GM19395 (cell line): Measurements from ENCODE around the gene ZBTB20.

Experiments used
- ATAC-seq: cut with Tn5 transposase; IDR thresholded peaks from one replicate; pipeline ENCODE4 v1.9.1; 2021; ENCODE audit warnings: mild to moderate bottlenecking, moderate library complexity; ENCODE audit not compliant: unreplicated experiment

Gene ZBTB20

DNA sequence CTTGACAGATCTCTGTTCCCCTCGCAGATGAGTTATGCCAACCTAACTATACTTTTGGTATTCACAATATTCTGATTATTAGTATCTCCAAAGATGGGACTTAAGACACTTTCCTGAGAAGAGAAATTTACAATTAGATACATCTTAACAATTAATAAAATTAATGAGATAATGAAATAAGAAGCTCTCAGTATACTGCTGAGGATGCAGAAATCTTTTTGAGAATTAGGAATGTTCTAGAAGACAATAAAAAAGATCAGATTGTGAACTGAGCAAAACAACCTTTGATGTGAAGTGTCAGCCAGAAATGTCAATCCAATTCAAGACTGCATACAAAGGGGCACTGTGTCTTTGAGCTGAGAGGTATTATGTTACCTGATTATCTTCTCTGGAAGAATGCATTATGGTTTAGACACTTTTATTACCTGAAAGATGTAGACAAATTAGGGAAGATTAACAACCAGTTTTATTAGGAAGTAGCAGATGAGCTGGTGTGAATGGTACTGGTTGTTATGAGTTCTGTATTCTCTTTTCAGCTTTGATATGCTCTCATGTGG is 590.4 kb downstream of the ZBTB20 start:
- no peak for ATAC-seq

DNA sequence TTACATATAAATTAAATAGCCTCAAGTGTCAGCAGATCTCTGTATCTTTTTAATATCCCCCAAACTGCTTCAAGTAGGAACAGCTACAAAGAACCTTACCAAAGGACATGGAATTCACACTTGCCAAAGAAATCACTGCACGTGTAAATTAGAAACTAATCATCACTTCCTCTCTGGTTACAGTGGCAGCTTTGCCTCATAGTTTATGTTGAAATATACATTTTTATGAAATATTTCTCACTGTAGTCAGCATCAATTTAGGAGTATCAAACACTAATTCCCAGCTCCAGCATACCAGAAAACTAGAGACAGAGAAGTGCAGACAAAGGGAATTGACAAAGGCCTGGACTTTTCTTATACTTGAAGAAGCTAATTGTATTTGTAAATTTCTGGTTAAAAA is 592.4 kb downstream of the ZBTB20 start:
- no peak for ATAC-seq

DNA sequence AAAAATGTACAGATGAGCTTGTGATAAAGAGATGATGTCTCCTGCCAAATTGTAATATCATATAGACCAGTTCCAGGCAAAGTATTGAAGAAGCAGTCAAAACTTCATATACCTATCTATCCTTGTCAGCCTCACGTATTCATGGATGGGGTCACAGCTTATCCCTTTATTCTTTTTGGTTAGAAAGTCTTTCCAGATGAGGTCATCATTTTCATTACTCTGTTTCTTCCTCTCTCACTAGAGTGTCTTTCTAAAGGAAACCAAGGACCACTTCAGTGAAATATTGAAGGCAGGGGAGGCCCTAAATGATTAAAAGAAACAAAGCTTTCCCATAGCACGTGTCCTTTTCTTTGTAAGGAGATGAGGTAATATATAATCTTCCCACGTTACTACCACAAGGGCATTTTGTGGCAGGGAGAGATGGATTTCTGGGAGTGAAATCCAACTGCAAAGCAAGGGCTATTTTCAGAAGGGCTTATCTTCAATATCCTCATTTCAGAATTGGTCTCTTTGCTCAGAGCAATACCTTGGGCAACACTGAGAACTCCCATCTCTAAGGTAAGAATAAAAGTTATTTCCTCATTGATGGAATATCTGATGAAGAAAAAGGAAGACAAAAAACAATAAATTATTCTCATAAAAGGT is 593.0 kb downstream of the ZBTB20 start:
- ATAC-seq: no peak

DNA sequence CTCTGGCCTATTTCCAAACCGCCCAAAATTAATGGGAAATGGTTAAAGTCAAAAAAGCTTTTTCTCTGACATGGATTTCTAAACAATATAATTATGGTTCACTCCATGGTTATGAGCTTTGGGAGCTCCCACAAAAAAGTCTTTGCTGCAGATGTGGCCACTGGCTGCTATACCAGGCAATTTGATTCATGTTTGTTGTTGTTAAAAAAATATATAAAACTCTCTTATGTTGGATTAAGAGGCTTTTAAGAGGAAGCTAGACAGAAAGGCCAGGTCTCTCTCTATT is 594.6 kb downstream of the ZBTB20 start:
- ATAC-seq: no peak

DNA sequence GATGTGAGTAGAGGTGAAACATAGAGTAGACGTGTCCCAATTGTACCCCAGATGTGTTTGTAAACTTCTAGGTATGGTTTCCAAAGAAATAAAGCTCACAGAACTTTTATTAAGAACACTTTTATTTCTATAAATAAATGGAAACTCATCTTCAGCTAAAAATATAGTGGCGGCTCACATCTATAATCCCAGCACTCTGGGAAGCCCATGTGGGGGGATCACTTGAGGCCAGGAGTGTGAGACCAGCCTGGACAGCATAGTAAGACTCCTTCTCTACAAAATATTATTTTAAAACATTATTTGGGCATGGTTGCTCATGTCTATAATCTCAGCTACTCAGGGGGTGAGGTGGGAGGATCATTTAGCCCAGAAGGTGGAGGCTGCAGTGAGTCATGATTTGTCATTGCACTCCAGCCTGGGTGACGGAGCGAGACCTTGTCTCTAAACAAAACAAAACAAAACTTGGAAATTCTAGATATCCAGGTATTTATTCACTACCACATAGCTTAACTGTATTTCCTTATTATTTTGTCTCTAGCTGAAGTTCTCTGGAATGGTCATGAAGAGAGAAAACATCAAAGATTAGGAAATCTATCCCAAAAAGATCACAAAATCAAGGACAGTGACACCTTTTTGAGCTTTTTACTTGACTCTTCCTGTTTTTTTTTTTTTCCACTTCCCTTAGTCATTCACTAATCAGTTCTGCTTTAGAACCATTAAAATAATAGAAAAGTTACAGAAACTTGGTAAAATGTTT is 595.1 kb downstream of the ZBTB20 start:
- no peak for ATAC-seq

DNA sequence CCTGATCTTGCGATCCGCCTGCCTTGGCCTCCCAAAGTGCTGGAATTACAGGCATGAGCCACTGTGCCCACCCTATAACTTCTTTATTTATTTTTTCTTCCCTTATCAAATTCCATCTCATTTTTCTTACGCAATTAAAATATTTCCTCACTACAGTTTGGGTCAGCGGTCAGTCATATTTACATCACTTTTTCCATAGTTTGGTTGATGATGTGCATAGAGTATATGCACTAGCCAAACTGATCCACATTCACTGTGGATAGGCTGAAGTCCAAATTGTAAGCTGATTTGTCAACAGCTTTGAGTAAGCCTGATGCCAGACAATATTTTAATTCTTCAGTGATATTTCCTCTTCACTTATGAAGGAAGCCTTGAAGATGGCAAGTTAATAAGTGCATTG is 596.9 kb downstream of the ZBTB20 start:
- ATAC-seq: no peak

DNA sequence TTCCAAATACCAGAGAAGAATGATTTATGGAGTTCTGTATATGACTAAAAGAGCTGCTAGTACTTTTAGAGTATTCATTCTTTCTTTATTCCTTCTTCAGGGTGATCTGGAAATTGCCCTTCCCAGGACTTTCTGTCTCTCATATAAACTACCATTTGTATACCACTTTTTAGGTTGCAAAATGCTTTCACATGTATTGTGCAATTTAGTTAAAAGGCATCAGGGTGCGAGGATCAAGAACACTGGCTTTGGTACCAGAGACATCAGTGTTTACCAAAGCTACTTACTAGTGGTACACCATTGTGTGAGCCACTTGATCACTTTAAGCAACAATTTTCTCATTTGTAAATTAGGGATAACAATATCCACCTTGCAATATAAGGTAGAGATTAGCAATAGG is 601.9 kb downstream of the ZBTB20 start:
- ATAC-seq: no peak

DNA sequence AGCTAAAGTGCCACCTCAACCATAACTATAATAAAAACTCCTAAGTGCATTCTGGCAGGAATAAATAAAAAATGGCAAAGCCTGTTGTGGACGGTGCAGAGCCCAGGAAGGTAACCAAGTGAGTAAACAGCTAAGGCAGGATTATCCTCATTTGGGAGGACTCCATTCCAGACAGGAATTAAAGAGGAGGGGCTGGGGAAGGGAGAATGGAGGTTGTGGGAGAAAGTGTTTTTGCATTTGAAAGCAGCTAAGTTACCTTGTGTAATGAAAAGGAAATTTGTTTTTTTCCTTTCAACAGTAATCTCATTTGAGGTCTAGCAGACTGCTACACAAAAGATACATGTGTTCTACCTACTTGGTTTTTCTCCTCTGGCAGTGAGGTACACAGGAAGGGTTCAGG is 604.7 kb downstream of the ZBTB20 start:
- ATAC-seq: no peak

DNA sequence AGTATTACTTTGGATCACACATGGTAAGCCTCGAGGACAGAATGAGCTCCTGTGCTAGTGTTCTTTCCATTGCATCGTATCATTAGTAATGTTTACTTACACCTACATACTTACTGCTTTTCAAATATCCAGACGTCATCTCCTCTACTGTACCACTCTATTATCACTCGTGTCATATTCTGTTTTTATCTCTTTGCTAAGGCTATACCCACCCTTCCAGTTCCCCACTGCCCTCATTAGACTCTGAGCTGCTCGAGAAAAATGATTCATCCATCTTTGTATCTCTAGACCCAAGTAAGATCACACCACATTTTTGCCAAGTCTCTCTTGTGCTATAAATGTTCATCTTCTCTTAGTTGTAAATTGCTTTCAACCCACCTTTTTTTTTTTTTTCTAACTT is 607.6 kb downstream of the ZBTB20 start:
- ATAC-seq: no peak

DNA sequence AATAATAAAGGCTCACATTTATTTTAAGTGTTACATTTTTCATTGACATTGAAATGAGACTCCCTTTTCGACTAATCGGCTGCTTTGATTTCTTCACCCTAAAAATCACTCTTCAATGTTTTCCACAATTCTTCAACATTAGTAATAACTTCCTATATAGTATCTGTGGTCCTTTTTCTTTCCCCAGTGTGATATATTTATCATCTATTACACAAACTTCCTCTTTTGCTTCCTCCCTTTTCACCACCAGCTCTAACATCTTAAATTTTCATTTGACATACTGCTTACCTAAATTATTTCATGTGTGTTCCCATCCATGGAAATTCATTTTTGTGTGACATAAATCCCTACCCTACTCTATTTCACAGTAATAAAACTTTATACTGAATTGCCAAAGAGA is 608.9 kb downstream of the ZBTB20 start:
- ATAC-seq: no peak

DNA sequence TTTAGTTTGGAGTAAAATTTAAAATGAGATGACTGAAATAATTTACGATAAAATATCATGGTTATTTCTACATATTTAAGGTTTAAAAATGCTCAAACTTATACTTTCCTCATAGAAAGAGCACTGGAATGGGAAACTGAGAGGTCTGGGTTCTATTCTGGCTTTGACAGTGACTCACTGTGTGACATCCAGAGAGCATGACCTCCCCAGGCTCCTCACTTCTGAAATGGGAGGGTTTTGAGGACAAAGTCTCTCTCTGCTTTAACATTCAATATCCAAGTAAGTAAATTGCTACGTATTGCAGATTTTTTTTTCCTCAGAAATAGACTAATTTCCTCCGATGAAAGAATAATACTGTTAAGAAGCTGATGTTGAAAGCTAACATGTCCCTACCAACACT is 618.6 kb downstream of the ZBTB20 start:
- ATAC-seq: no peak

DNA sequence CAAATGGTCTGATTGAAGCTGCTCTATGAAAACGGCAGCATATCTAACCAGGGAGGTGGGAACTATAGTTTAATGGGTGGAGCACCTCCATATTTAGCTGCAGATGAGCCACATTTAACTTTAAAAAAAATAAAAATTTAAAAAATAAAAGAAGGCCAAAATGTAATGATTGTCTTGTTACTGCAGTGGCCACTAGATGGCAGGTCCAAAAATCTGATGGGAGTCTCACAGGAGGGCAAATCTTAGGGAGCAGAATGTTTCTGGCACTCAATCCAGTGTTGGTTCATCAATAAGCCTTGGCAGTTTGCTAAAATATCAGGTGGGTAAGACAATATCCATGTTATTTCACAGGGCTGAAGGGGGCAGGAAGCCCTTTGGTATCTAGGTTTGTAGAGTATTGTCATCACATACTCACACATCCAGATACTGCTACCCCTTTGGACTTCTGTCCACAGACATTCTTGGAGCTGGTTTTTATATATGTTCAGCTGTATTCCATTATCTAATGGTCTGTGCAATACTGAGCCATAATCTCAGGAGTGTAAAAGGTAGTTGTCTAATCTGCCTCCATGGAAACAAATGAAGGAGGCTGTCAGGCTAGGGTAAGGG is 619.9 kb downstream of the ZBTB20 start:
- ATAC-seq: no peak

DNA sequence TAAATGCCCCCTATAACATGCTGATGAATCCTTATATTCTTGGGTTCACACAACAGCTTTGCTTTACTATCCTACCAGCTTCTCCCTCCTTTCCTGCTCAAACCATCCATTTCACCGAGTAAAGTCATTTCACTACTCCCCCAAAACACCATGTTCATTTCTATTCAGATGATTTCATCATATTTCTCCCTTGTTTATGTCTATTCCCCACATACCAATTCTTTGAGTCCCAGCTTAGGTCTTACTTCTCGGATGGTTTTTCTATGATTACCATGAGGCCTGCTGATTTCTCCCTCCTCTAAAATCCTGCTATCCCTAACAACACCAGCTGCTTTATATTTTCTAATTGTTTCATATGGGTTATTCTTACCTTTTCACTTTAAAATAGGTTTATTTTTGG is 621.8 kb downstream of the ZBTB20 start:
- ATAC-seq: no peak

DNA sequence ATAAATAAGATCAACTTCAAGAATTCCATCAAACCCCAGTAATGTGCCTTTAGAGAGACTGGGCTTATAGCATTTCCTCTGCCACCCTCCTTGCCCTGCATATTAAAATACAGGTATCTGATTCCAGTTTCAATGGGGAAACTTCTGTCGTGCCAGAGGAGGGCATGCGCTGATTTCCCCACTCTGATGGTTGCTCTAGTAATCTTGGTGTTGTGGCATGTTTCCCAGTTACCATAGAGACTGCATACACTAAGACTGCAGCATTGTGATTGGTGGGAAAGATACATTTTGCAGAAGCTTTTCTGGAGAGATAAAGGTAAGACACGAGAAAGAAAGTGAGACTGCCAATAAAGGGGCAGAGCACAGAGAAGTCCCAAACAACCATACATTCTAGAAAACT is 627.7 kb downstream of the ZBTB20 start:
- no peak for ATAC-seq

DNA sequence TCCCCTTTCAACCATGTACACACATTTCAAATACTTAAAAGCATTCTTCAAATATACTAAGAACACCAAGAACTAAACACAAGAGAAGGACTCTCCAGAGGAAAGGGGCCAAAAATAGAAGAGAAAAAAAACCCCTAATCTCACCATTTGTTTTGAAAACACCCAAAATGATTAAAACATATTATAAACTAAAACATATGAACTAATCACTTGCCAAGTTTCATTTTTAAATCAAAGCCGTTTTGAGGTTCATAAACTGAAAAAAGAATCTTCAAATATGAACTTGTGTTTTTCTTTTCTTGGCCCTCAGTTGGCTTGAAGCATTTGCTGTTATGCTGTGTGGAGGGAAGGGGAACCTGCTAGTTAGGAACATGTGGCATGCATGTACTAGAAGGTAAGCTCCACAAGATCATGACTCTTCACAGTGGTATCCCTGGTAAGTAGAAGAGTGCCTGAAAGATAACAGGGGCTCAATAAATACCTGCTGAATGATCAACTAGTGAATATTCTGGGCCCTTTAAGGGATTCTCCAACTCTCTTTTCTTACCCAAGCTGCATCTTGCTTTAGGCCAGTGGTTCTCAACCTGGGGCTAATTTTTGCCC is 628.8 kb downstream of the ZBTB20 start:
- ATAC-seq: no peak

DNA sequence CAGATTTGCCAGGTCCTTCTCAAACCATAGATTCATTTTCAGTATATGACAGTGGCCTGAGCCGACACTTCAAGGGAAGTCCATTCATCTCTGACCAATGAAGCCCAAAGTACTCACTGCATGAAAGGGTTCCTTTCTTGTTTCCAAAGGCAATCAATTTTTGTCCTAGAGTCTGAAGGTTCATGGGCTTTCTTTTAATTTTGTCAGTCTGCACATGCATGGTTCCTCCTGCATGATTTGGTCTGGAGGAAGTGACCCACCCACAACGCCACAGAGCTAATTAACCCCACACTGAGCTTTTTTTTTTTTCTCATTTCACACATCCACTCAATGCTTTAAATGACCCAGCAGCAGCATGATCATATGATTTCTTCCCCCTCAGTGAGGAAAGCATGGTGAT is 636.9 kb downstream of the ZBTB20 start:
- no peak for ATAC-seq

DNA sequence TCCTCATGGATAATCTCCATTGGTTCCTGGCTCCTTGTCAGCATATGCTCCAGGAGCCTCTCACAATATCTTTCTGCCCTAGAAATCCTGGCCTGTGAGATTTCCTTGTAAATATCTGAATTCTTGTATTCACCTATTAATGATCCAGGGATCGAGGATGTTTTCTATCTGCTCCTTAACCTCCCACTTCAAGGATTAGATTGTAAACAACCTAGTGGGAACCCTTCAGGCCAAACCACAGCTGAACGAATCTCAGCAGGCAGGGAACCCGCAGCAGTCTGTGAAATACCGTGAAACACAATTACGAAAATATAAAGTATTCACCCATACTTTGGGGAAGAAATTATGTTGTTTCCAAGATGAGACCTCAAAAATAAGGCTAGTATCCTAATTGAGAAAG is 637.3 kb downstream of the ZBTB20 start:
- no peak for ATAC-seq

DNA sequence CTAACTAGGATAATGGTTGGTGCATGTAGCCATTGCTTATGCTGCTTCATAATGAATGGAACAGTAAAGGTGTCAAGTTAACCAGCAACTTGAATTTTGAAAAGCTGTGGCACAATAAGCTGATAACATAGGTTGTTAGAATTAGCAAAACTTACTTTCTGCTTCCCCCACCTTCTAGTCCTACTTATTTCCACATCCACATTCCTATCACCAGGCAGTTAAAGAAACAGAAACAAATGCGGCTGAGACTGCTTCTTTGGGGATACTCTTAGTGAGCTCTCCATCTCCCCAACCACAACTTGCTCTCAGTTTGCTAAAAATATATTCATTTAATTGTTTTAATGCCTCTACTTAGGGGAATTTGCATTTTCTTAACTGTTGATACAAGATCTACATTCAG is 638.1 kb downstream of the ZBTB20 start:
- ATAC-seq: no peak

DNA sequence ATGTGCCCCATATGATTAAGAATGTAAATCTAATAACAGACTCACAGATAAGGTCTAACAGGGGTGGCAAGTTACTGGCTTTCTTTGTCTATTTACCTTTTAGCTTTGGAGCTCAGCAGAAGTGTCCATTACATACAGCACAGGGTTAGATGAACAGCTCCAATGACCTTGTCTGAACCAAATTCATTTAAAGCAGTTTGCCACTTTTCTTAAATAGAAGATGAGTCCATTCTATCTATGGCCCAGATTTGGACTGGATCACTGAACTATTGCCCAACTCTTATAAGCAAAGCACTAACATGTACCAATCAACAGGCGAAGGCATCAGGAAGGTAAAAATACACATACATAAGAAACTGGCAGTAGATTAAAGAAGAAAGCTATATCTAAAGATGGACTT is 638.9 kb downstream of the ZBTB20 start:
- no peak for ATAC-seq

DNA sequence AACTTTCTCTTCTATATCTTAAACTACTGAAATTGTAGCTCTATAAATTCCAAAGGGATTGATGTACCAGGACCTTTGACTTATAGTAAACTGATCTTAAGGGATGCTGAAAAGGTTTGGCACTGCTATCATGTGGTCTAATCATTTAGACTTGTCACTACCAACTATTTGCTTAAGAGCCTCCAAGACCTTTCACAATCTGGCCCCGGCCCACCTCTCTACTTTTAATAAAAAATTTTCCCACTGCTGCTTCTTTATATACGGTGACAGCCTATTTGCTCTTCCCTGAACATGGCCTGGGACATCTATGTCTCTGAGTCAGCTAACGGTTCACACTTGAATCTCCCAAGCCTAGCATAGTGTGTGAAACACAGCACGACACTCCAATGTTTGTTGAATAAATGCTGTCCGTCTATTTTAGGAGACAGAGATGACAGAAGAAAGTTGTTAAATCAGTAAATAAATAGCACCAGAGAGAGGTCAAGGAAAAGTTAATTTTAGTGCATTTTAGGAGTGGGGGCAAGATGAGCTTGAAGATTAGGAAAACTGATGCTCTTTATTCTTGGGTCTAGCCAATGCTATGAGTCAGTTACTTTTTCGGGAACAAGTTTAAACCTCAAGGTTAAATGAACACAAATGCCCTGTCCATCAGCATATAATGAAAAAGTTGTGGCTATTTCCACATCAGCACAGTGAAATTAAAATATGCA is 640.3 kb downstream of the ZBTB20 start:
- no peak for ATAC-seq

DNA sequence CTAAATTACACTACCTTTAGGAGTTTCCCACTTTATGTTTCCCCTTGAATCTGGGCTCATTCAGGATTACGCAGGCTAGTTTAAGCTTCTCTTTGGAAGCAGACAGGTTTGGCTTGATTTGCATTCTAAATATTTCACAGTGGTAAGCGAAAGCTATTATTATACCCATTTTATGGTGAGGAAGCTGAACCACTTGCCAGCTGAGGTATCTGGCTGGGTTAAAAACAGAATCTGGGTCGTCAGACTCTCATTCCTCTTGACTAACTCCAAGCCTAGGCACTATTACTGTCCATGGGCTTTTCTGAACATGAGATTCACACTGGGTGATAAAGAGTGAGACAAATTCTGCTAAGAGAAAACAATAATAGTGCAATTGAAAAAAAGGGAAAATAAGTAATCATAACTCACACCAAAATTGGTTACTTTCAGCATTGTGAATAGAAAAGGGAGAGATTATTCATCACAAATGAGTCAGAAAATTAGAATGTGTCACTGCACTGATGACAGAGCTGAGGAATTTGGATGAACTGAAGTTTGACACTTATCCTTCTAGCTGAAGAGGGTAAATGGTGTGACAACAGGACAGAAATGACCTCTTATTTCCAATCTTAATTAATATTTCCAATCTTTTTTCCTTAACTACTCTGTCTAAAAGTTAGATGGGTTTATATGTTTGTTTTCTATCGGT is 642.0 kb downstream of the ZBTB20 start:
- no peak for ATAC-seq
